Activated CD4-positive, alpha-beta T cell treated with anti-CD3 and anti-CD28 coated beads for 48 hours (primary cell): Measurements from ENCODE around the gene DCAF16.
"Not testable (repeated sequence)": the region's sequence is repeated elsewhere in the genome, so short reads cannot be mapped to it uniquely, and the experiment has no call there.

ENCODE experiments used
- DNase-seq: peaks from one replicate; pipeline ENCODE4 v3.0.0-alpha.2; 2020

The DCAF16 gene

GRCh38 chr4:17810260-17811077 is at the start of gene DCAF16, which contains the start of gene NCAPG:
Gene DCAF16, minus strand, starts transcription at chr4:17810757. Its CDS starts 6,616 bp downstream, at chr4:17804141.
Gene NCAPG, plus strand, starts transcription at chr4:17810979. Its CDS starts 99 bp downstream, at chr4:17811078.
- DNase-seq, result peak; percentile 99

- DNase-seq, result no peak
These were observed 49.3 kb upstream of the DCAF16 start for GRCh38 chr4:17859793-17860406.

- DNase-seq, result no peak
These were observed 43.5 kb upstream of the DCAF16 start for GRCh38 chr4:17854036-17854435.

DNA sequence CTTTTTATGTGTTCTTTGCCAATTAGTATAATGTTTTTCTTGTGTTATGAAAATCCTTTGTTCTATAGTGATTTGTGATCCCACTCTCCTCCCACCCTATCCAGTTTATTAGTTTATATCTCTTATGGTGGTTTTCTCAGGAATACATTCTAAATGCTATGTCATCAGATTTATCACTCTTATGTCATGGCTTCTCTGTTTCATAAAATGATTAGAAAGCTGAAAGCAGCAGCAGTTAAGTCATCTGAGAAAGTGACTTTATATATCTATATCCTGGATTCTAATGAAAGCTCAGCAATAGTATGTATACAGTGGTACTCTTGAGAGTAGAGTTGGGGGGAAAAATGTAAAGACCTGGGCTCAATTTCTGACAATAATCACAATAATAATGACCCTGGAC is 41.4 kb upstream of the DCAF16 start:
- no peak for DNase-seq

DNA sequence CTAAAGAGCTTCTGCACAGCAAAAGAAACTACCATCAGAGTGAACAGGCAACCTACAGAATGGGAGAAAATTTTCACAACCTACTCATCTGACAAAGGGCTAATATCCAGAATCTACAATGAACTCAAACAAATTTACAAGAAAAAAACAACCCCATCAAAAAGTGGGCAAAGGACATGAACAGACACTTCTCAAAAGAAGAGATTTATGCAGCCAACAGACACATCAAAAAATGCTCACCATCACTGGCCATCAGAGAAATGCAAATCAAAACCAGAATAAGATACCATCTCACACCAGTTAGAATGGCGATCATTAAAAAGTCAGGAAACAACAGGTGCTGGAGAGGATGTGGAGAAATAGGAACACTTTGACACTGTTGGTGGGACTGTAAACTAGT is 39.7 kb upstream of the DCAF16 start:
- DNase-seq, result not testable (repeated sequence)

DNA sequence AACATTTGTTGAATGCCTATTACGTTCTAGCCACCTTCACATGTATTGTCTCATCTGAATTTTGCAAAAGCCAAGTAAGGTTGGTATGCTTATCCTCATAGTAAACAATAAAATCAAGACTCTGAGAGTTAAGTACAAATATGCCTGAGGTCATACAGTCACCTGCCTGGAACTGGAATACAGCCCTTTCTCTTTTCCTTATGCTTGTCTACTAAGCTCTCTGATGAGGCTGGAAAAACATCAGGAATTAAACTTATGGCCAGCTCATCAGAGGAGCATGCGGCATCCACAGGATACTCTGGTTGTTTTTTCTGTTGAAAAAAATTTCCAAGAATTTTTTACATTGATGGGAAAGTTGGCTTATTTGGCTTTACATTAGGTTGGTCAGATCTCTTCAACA is 35.7 kb upstream of the DCAF16 start:
- no peak for DNase-seq

DNA sequence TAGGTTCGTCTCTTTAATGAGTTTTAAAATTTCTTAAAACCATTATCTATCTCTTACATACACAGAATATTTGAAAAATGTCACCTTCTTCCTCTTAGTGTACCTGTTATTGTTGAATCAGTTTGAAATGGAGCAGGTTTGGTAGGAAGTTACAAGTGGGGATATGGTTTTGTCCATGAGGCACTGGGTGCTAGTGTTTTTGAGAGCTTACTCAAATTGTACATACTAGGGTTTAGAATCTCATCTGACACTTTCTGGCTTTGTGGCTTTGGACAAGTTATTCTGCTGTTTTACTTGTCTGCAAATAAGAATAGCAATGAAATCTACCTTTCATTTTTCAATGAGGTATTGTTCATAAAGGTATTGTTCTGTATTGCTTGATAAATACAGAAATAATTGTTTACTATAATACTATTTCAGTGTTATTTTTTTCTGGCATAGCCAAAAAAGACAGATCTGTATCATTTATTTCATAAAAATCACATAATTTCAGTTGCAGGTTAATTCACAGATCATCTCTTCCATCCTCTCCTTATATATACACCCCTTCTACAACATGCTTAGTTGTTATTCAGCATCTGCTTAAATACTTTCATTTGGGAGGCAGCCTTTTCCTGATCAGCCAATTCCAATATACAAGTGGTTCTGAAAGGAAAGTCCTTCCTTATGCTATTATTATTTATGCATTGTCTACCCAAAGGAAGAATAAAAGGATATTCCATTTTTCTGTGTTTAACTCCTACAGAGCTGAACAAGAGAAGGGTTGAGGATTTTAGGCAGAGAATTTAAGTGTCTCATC is 13.5 kb upstream of the DCAF16 start:
- DNase-seq, result no peak

GRCh38 chr4:17817027-17817426 is 6.5 kb upstream of the DCAF16 start:
- no peak for DNase-seq

DNA sequence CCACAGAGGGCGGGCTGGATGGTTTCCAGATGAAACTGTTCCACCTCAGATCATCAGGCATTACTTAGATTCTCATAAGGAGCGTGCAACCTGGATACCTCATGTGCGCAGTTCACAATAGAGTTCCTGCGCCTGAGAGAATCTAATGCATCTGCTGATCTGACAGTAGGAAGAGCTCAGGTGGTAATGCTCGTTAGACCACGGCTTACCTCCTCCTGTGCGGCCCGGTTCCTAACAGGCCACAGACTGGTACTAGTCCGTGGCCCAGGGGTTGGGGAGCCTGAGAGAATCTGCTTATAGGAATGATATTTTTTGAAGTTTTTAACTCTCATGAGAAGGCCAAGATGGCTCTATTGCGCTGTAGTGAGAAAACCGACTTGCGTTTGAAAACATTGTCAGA is 5.6 kb upstream of the DCAF16 start:
- no peak for DNase-seq

- no peak for DNase-seq
These were observed 3.6 kb upstream of the DCAF16 start for GRCh38 chr4:17814140-17814539.

DNA sequence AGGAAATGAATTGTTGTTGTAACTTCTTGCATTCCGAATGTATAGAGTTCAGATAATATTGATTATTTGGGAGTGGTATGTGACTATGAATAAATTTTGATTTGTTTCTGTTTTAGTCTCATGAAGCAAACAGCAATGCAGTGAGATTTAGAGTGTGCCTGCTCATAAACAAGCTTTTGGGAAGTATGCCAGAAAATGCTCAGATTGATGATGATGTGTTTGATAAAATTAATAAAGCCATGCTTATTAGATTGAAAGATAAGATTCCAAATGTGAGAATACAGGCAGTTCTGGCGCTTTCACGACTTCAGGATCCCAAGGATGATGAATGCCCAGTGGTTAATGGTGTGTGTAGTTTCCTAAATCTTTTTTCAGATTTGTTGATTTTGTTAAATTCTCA is 2.2 kb upstream of the DCAF16 start:
- DNase-seq, result no peak

DNA sequence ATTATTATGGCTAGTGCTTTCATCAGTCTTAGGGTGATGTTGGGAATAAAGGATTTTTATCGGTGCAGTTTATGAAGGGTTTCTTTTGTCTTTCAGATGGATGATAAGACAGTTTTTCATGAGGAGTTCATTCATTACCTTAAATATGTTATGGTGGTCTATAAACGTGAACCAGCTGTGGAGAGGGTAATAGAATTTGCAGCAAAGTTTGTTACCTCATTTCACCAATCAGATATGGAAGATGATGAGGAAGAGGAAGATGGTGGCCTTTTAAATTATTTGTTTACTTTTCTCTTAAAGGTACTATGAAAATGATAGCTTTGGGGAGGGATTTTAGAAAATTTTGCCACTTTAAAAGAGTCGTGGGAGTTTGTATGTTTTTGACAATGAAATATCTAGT is 1.6 kb upstream of the DCAF16 start:
- no peak for DNase-seq

GRCh38 chr4:17811078-17811603 is 584 bp upstream of the DCAF16 start:
- peak; percentile 56 for DNase-seq

GRCh38 chr4:17809667-17810066 is 890 bp downstream of the DCAF16 start:
- DNase-seq, result no peak

- no peak for DNase-seq
These were observed 3.1 kb downstream of the DCAF16 start for GRCh38 chr4:17807446-17807845.

DNA sequence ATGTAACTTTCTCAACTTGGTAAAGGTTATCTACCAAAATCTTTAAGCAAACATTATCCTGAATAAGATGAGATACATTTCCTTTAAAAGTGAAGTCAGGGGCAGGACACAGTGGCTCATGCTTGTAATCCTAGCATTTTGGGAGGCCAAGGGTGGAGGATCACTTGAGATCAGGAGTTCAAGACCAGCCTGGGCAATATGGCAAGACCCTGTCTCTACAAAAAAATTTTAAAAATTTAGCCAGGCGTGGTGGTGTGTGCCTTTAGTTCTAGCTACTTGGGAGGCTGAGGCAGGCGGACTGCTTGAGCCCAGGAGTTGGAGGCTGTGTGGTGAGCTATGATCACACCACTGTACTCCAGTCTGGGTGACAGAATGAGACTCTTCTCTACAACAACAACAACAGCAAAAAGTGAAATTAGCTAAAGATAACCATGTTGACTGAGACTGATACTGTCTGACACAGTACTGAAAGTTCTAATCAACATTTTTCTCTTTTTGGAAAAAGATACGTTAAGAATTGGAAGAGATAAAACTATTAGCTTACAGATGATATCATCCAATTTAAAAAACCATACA is 4.9 kb downstream of the DCAF16 start:
- no peak for DNase-seq

DNA sequence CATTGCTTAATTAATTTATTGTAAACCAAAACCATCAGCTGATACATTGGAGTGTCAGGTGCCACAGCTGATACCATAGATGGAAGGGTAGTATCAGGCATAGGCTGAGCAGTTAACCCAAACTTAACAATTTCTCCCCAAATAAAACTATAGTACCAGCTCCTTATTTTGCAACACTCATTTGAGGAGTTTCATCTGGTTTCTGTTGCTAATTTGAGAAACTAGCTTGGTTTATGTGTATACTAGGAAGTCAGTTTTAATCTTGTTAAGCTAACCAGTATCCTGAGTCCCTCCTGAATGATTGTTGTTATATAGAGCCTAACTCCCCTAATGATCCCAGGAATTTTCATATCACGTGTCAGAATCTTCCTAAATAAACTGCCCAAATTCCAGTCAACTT is 12.7 kb downstream of the DCAF16 start:
- no peak for DNase-seq

GRCh38 chr4:17794730-17795129 is 15.8 kb downstream of the DCAF16 start:
- DNase-seq, result no peak

- DNase-seq, result no peak
These were observed 21.6 kb downstream of the DCAF16 start for GRCh38 chr4:17788956-17789355.

- no peak for DNase-seq
These were observed 23.2 kb downstream of the DCAF16 start for GRCh38 chr4:17787315-17787714.

DNA sequence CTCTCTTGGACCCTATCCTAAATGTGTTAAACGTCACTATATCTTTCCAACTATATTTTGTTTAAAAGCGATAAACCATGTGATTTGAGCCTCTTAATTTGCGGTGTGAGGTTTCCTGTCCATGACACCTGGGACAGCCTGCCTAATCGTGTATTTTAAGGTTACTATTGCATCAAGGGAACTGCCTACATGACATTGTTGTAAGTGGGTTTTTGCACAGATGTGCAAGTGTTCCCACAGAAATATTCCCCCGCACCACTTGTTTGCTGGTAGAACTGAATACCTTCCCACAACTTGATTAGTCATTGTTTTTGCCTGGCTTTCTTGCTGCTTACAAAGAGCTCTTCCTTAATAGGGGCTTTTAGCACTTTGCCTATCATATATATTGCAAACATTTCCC is 24.0 kb downstream of the DCAF16 start:
- no peak for DNase-seq

GRCh38 chr4:17785858-17786257 is 24.7 kb downstream of the DCAF16 start:
- no peak for DNase-seq
